Measurements from ENCODE around the gene RIC8B.

Gene RIC8B

DNA sequence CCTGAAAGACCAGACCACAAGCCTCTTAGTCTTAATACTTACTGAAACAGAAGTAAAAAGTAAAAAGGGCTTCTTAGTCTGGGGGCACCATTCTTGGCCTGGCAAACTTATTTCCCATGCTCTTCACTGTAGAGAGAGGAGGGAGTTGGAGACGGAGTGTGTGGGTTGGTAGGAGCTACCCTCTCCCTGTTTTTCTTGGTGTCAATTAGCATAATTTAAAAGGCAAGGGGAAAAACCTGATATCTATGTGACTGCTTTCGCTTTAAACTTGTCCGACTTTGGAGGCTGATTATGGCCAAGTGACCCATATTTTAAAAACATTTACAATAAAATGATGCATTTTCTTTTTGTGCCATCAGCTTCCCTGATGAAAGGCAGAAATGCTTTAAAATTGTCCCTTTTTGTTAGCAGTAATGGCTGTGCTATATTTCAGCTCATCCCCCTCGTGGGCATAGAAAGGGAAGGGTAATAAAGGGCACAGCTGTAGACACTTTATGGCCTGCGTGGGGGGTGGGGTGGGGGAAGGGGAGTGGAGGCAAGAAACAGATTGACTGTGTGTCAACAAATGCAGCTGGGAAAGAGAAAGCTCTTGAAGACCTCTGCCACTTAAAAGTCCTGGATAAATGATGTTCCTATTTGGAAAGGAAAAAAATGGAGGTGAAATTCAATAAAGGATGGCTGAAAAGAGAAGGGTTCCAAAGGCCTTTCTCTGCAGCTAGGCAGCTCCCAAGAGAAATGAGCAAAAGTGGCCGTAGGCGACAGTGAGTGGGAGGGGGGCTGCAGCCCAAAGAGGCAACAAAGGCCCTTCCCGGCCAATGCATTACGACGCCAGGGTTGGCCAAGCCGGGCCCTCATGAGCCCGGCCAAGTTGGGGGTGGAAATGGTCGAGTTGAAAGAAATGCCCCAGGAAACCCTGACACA is 123.8 kb downstream of the RIC8B start:
- Histone ChIP-seq H3K36me3 (replicated peaks) (no peaks in the 10 kb centered on the region), H3K9me3 (no peaks in the 10 kb centered on the region), H3K27me3 (ENCODE audit: low read depth) (no peaks in the 10 kb centered on the region), H3K4me3 (no peak overlapping the region), H3K4me1 (peaks cover 11% of the 10 kb centered on the region)
- peak in 1 of 2 experiments; percentile 47 for DNase-seq (ENCODE audit: low spot score in 2 of 2)
- in situ Hi-C loops (cut with MboI; ENCODE audit: low sequenced_read_pairs): no loop called here

DNA sequence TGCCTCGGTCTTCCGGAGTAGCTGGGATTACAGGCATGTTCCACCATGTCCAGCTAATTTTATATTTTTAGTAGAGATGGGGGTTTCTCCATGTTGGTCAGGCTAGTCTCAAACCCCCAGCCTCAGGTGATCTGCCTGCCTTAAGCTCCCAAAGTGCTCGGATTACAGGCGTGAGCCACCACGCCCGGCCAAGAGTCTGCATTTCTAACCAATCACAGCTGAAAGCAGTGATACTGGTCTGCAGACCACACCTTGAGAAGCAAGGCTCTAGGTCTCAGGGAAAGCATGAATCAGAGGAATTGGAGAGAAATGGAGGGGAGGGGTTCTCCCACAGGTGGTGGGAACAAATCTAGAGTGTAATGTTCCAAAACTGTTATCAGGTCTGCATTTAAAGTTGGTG is 126.1 kb downstream of the RIC8B start:
- in situ Hi-C loops (cut with MboI; ENCODE audit: low sequenced_read_pairs): no loop called here
- Histone ChIP-seq H3K9me3 (no peaks in the 10 kb centered on the region), H3K27me3 (ENCODE audit: low read depth) (no peaks in the 10 kb centered on the region; the same call in 1 of the 2 replicates), H3K36me3 (replicated peaks) (no peaks in the 10 kb centered on the region), H3K4me3 (no peak overlapping the region), H3K4me1 (peaks cover 16% of the 10 kb centered on the region)
- no peak for DNase-seq (ENCODE audit: low spot score in 2 of 2)

DNA sequence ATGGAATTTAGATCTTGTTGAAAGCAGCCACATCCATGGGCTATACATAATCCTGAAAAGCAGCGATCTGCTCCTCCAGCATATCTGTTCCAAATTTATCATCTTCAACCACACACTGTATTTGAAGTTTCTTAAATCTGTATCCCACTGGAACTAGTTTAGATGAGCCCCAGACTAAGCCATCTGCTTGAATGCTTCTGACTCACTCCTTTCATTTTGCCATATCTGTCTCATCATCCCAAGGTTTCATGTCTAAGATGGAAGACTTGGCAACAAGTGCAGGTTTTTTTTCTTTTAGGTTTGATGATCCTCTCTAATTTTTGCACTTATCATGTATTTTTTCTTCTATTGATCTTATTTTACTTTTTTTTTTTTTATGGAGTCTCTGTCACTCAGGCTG is 126.8 kb downstream of the RIC8B start:
- in situ Hi-C loops (cut with MboI; ENCODE audit: low sequenced_read_pairs): no loop called here
- Histone ChIP-seq H3K4me3 (no peak overlapping the region), H3K9me3 (no peaks in the 10 kb centered on the region), H3K27me3 (ENCODE audit: low read depth) (no peaks in the 10 kb centered on the region; the same call in 1 of the 2 replicates), H3K4me1 (peaks cover 16% of the 10 kb centered on the region), H3K36me3 (replicated peaks) (no peaks in the 10 kb centered on the region)
- DNase-seq (ENCODE audit: low spot score in 2 of 2): no peak

DNA sequence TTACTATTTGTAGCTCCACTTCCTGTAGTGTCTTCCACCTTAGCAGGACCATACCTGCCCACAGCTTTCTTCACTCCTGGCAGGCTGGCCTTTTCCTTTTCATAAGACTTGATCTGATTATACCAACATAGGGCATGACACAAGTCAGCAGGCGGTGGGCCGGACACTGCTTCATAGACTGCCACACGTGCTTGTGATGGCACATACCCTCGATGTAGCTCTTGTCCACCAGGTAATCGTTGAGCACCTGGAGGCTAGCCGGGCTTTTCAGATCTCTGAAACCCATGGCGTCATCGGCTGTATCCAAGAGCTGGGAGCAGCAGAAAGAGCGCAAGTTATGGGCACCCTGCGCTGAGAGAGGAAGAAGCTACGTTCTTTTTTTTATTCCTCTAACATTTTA is 127.6 kb downstream of the RIC8B start:
- DNase-seq (ENCODE audit: low spot score in 2 of 2): no peak
- H3K9me3 ChIP-seq: no peaks in the 10 kb centered on the region
- no peaks in the 10 kb centered on the region; the same call in 1 of the 2 replicates for H3K27me3 ChIP-seq (ENCODE audit: low read depth)
- H3K4me1 ChIP-seq: peaks cover 16% of the 10 kb centered on the region
- no peak overlapping the region for H3K4me3 ChIP-seq
- no peaks in the 10 kb centered on the region for H3K36me3 ChIP-seq (replicated peaks)
- in situ Hi-C loops (cut with MboI; ENCODE audit: low sequenced_read_pairs): no loop called here

DNA sequence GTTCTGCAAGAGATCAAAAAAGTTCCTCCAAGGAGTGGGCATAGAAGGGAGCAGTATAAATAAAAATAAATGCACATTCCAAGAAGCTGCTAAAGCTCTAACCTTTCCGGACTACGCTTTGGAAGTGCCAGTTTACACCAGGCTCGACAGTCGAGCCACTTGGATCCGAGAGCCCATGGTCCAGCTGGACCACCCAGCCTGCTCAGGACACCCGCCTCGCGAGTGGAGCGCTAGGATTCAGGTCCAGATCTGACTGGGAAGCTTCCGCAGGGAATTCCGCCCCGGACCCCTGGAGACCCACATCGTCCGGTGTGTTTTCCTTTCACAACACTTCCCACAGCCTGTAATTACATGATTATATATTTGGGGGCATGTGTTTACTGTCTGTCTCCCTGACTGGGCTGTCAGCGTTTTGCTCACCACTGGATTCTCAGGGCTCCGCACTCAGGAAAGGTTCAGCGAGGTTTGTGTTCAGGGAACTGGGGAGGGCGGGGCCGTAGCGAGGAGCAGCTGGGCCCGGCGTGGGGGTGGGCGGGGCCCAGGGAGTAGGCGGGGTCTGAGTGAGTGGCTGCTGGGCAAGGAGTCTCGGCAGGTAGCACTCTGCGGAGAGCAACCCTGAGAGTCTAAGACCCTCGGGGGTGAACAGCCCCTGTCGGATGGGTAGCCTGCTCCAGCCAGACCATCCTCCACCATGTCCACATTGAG is 128.9 kb downstream of the RIC8B start:
- Histone ChIP-seq H3K4me3 (peak overlapping the region; percentile 11; the same call in 1 of the 2 replicates), H3K4me1 (peaks cover 13% of the 10 kb centered on the region), H3K27me3 (ENCODE audit: low read depth) (no peaks in the 10 kb centered on the region; the same call in 1 of the 2 replicates), H3K9me3 (no peaks in the 10 kb centered on the region), H3K36me3 (replicated peaks) (no peaks in the 10 kb centered on the region)
- DNase-seq (ENCODE audit: low spot score in 2 of 2): peak; percentile 69 to 93
- in situ Hi-C loops (cut with MboI; ENCODE audit: low sequenced_read_pairs): no loop called here

DNA sequence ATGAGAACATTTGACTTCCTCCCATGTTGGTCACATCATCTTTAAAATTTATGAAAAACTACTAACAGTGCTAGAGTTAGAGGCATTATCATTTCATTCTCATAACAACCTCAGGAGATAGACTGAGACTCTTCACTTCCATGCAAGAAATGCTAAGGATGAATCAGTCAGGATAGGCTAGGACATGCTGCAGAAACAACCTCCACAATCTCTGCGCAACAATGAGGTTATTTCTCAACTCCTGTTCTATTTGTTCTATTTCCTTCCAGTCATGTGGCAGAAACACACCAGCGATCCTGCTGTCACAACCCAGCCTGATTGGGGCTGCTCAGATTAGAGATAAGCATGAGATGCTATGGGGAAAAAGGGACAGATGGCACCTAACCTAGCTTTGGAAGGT is 132.2 kb downstream of the RIC8B start:
- DNase-seq (ENCODE audit: low spot score in 2 of 2): no peak
- in situ Hi-C loops (cut with MboI; ENCODE audit: low sequenced_read_pairs): no loop called here
- Histone ChIP-seq H3K4me1 (peaks cover 5% of the 10 kb centered on the region; the same call in 1 of the 2 replicates), H3K4me3 (no peak overlapping the region), H3K27me3 (ENCODE audit: low read depth) (no peaks in the 10 kb centered on the region; the same call in 1 of the 2 replicates), H3K9me3 (no peaks in the 10 kb centered on the region), H3K36me3 (replicated peaks) (no peaks in the 10 kb centered on the region)

DNA sequence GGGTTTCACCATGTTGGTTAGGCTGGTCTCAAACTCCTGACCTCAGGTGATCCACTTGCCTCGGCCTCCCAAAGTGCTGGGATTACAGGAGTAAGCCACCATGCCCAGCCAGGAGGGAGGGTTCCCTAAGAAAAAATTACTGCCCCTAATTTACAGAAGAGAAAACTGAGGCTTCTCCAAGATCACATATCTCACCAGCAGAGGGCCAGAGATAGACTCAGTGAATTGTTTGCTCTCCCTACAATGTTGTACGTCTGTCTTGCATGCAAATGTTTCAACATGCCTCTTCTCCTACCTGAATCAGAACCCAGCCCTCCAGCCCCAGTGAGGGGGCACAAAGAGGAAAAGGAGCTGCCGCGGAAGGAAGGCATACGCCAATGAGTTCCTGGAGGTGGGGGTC is 132.9 kb downstream of the RIC8B start:
- Histone ChIP-seq H3K27me3 (ENCODE audit: low read depth) (no peaks in the 10 kb centered on the region; the same call in 1 of the 2 replicates), H3K4me1 (peaks cover 5% of the 10 kb centered on the region; the same call in 1 of the 2 replicates), H3K36me3 (replicated peaks) (no peaks in the 10 kb centered on the region), H3K4me3 (no peak overlapping the region), H3K9me3 (no peaks in the 10 kb centered on the region)
- in situ Hi-C loops (cut with MboI; ENCODE audit: low sequenced_read_pairs): no loop called here
- no peak for DNase-seq (ENCODE audit: low spot score in 2 of 2)

DNA sequence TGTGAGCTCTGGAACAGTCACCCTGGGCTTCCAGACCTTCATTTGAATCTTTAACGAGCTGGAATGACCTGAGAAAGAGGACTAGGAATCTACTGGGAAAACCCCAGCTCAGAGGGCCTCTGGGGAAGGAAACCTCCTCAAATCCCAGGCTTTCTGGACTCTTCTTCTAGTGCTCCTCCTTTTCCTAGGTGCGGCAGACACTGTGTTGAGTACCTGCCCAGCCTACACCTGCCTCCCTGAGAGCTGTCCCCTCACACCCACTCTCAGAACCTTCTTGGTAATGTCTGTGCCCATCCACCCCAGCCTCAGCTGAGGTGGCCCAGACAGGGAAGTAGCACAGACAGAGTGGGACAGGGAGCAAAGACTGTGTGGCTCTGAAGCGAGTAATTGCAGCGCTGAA is 133.4 kb downstream of the RIC8B start:
- H3K27me3 ChIP-seq (ENCODE audit: low read depth): no peaks in the 10 kb centered on the region; the same call in 1 of the 2 replicates

DNA sequence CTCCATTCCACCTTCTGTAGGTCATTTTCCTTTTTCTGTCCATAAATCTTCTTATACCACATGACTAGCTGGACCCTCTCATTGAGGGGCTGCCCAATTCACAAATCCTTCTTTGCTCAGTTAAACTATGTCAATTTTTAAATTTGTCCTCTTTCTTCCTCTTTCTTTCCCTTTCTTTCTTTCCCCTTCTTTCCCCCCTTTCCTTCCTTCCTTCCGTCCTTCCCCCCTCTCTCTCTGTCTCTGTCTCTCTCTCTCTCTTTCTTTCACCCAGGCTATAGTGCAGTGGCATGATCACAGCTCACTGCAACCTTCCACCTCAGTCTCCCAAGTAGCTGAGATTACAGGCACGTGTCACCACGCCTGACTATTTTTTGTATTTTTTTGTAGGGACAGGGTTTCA is 134.1 kb downstream of the RIC8B start:
- Histone ChIP-seq H3K27me3 (ENCODE audit: low read depth) (no peaks in the 10 kb centered on the region; the same call in 1 of the 2 replicates), H3K36me3 (replicated peaks) (no peaks in the 10 kb centered on the region), H3K9me3 (no peaks in the 10 kb centered on the region), H3K4me3 (no peak overlapping the region), H3K4me1 (peaks cover 5% of the 10 kb centered on the region; the same call in 1 of the 2 replicates)
- in situ Hi-C loops (cut with MboI; ENCODE audit: low sequenced_read_pairs): no loop called here
- DNase-seq (ENCODE audit: low spot score in 2 of 2): no peak

More for the DNA sequence above, 133.4 kb downstream of the RIC8B start:
- Histone ChIP-seq H3K4me1 (peaks cover 5% of the 10 kb centered on the region; the same call in 1 of the 2 replicates), H3K36me3 (replicated peaks) (no peaks in the 10 kb centered on the region), H3K9me3 (no peaks in the 10 kb centered on the region), H3K4me3 (no peak overlapping the region)
- in situ Hi-C loops (cut with MboI; ENCODE audit: low sequenced_read_pairs): no loop called here
- no peak for DNase-seq (ENCODE audit: low spot score in 2 of 2)

DNA sequence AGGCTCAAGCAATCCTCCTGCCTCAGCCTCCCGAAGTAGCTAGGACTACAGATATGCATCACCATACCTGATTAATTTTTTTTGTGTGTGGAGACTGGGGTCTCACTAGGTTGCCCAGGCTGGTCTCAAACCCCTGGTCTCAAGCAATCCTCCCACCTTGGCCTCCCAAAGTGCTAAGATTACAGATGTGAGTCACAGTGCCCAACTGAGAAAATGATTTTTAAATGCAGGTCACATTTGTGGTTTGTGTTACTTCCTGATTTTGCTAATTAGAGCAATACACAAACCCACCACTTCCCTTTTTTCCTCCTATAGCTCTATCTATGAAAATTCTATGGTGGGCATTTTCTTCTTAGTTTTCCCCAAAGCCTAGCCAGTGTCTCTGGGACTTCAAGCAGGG is 135.7 kb downstream of the RIC8B start:
- in situ Hi-C loops (cut with MboI; ENCODE audit: low sequenced_read_pairs): no loop called here
- DNase-seq (ENCODE audit: low spot score in 2 of 2): no peak
- Histone ChIP-seq H3K27me3 (ENCODE audit: low read depth) (no peaks in the 10 kb centered on the region), H3K36me3 (replicated peaks) (no peaks in the 10 kb centered on the region), H3K9me3 (no peaks in the 10 kb centered on the region), H3K4me1 (no peaks in the 10 kb centered on the region), H3K4me3 (no peak overlapping the region)

DNA sequence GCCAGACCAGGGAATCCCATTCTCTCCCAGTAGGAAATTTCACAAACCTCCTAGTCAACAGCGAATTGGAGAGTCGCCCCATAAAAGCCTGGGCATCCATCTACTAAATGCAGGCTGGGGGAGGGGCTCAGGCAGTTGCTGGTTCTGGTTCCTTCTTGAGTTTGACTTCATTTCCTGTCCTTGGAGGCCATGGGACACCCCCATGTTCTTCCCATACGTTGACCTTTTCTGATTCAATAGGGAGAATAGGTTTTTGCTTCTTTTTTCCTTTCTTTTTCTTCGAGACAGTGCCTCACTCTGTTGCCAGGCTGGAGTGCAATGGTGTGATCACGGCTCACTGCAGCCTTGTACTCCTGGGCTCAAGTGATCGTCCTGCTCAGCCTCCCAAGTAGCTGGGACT is 137.1 kb downstream of the RIC8B start:
- in situ Hi-C loops (cut with MboI; ENCODE audit: low sequenced_read_pairs): no loop called here

DNA sequence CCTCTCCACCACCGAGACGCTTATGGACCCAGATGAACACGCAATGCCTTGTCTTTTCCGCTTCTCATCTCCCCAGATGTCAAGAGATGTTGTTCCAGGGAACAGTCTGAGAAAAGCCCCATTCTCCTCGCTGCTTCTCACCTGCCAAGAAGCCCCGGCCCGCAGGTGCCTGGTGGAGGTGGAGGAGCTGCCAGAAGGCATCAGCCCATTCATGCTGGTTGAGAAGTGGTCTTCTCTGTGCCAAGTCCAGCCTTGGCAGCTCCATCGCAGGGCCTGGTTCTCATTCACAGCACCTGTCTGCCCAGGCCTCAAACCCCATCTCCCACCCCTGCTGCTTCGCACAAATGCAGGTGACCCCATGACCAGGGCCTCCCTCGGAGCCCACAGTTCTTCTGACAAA is 139.0 kb downstream of the RIC8B start:
- in situ Hi-C loops (cut with MboI; ENCODE audit: low sequenced_read_pairs): no loop called here
- no peak for DNase-seq (ENCODE audit: low spot score in 2 of 2)
- Histone ChIP-seq H3K4me3 (no peak overlapping the region), H3K36me3 (replicated peaks) (no peaks in the 10 kb centered on the region), H3K4me1 (peaks cover 1% of the 10 kb centered on the region; the same call in 1 of the 2 replicates), H3K9me3 (no peaks in the 10 kb centered on the region), H3K27me3 (ENCODE audit: low read depth) (no peaks in the 10 kb centered on the region)

More for the DNA sequence above, 137.1 kb downstream of the RIC8B start:
- no peaks in the 10 kb centered on the region for H3K36me3 ChIP-seq (replicated peaks)
- H3K27me3 ChIP-seq (ENCODE audit: low read depth): no peaks in the 10 kb centered on the region
- no peak overlapping the region for H3K4me3 ChIP-seq
- H3K4me1 ChIP-seq: no peaks in the 10 kb centered on the region
- no peak for DNase-seq (ENCODE audit: low spot score in 2 of 2)
- H3K9me3 ChIP-seq: no peaks in the 10 kb centered on the region

DNA sequence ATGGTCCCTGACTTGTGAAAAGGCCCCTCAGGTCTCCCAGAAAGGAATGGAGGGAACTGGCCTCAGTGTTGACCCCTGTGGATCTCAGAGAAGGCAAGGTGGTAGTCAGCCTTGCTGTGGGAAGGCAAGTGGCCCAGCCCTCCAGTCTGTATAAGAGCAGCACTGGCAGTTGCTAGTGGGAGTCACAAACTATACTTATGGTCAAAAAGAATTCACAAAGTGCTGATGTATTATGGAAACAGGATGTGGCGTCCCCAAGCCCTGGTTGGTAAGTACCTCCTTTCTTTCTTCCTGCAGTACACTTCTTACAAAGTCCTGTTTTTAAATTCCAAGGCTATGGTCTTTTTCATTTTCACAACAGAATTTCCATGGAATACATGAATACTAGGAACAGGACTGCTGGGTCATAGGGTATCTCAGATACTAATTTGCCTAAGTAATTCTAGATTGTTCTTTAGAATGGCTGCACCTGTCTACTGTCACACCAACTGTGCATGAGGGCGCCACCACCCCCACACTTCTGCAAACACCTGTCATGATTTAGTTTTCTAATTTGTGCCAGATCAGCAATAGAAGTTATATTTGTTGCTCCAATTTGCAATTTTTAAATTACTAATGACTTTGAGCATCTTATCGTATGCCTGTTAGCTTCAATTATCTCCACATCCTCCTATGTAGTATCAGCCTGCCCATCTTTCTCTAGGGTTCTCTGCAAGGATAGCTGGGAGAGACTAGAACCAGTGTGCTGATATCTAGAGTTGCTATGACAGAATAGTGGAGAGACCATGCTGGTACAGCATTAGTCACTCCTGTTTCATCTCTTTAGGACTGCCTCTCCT is 140.5 kb downstream of the RIC8B start:
- H3K4me1 ChIP-seq: peaks cover 9% of the 10 kb centered on the region; the same call in 1 of the 2 replicates
- in situ Hi-C loops (cut with MboI; ENCODE audit: low sequenced_read_pairs): loop anchor here (5.0 kb wide), 1 partner anchor 528 kb away; no protein-coding TSS in a partner anchor
- no peak for DNase-seq (ENCODE audit: low spot score in 2 of 2)

More for the DNA sequence above, 140.5 kb downstream of the RIC8B start:
- H3K9me3 ChIP-seq: no peaks in the 10 kb centered on the region
- no peak overlapping the region for H3K4me3 ChIP-seq
- H3K27me3 ChIP-seq (ENCODE audit: low read depth): no peaks in the 10 kb centered on the region
- no peaks in the 10 kb centered on the region for H3K36me3 ChIP-seq (replicated peaks)
